Esophagus muscularis mucosa (tissue), 4 donors: ENCODE results near the gene GALNT2. TPM values are rescaled to one million over a fixed set of nuclear protein-coding genes. Genes with fewer than 3 reads are reported as not detected.

Experiments
- DNase-seq: peaks from one replicate; pipeline ENCODE4 v3.0.0-alpha.2; 2017; ENCODE audit errors: extremely low spot score
- H3K27ac ChIP-seq, 4 donors: fragments of 200-600 bp; sonication (generic); replicated peaks in 1 of 4; 1 replicate in 3 of 4; 2 replicates in 1 of 4; pipeline ENCODE4 v1.5.1; 2016 to 2019; ENCODE audit warnings: mild to moderate bottlenecking in 1 of 4
- H3K27me3 ChIP-seq, 4 donors: fragments of 200-600 bp; sonication (generic); one replicate each; pipeline versions ENCODE4 v1.5.1 to v1.6.0; 2016 to 2019
- H3K36me3 ChIP-seq, 4 donors: fragments of 200-600 bp; sonication (generic); one replicate each; pipeline ENCODE4 v1.5.1; 2016 to 2019
- H3K4me1 ChIP-seq, 4 donors: fragments of 200-600 bp; sonication (generic); one replicate each; pipeline ENCODE4 v1.5.1; 2016 to 2019
- H3K4me3 ChIP-seq, 4 donors: fragments of 200-600 bp; sonication (generic); 1 replicate in 2 of 4; 2 replicates in 2 of 4; pipeline ENCODE4 v1.5.1; 2016 to 2019; ENCODE audit warnings: mild to moderate bottlenecking in 4 of 4, moderate library complexity in 1 of 4
- H3K9me3 ChIP-seq, 4 donors: fragments of 200-600 bp; sonication (generic); 1 replicate in 3 of 4; 2 replicates in 1 of 4; pipeline ENCODE4 v1.5.1; 2016 to 2019
- EP300 ChIP-seq: sonication (generic); formaldehyde crosslinking; IDR thresholded peaks from one replicate; pipeline ENCODE4 v1.6.1; 2017; ENCODE audit warnings: antibody characterized with exemption
- POLR2A ChIP-seq: fragments of 450-650 bp; IDR thresholded peaks from one replicate; pipeline ENCODE4 v1.6.1; 2017; ENCODE audit warnings: antibody characterized with exemption, moderate library complexity, mild to moderate bottlenecking, low read depth
- POLR2AphosphoS5 ChIP-seq, 2 donors: sonication (generic); formaldehyde crosslinking; IDR thresholded peaks; one replicate each; pipeline ENCODE4 v1.6.1; 2017; ENCODE audit warnings: antibody characterized with exemption in 2 of 2
- WGBS: methylation state at CpG from one replicate; pipeline ENCODE4 v1.1.5; 2018; 5-methylcytosine and 5-hydroxymethylcytosine counted together
- intact Hi-C: fragments of 100-400 bp; cut with DNase I; formaldehyde crosslinking; loops from one replicate; pipeline ENCODE4 v1.15.1; 2023
- total RNA-seq, 4 donors: library from RNA; depleted of rRNA; stranded (reverse); fragments of >200 nt; gene quantifications; one replicate each; pipeline versions ENCODE4 v1.1.0 to v1.2.1, GENCODE V29; 2016
- TF ChIP-seq, protein P1 (sequence below), 3 experiments: fragments of 200-600 bp in 2 of 3; fragments of 450-650 bp in 1 of 3; sonication (generic) in 2 of 3; IDR thresholded peaks; one replicate each; pipeline ENCODE4 v1.5.1; 2017 to 2019; ENCODE audit warnings: antibody characterized with exemption in 3 of 3, mild to moderate bottlenecking in 2 of 3, moderate library complexity in 1 of 3

The GALNT2 gene
- total RNA-seq, 4 donors from 2014 or later = 89.6 to 145 (median 129) TPM

DNA sequence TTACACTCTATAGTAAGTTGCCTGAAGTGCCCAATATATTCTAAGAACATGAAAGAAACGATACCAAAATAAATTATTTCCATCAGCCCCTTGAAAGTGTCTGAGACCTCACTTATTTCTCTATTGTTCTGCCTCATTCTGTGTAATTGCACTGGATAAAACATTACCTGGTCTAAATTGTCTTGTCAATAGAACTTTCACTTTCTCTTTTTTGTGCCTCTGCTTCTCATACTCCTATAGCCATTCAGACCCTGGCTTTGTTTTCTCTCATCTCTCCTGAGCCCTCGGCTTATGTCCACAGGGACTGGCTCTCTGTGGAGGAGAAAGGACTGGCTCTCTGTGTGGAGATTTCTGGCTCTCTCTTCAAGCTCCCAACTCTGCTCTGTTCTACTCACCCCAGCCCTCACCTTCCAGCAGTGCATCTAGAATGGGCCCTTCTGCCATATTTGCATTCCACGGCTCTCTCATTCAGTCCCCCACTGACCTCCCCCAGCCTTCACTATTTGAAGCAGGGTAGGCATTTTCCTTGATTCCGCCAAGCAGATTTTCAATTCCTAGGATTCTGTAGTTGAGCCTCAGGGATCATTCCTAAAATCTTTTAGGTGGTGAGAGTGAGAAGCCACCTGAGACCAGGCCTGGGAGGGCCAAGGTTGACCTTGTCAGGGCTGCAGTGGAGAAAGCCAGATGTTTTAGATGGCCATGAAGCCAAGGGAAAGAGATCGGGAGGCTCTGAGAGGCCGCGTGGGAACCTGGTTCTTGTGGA is 15.9 kb upstream of the GALNT2 start:
- Histone ChIP-seq H3K4me1 (no peaks in the 10 kb centered on the region), H3K4me3 (no peak overlapping the region), H3K27me3 (no peaks in the 10 kb centered on the region), H3K36me3 (no peaks in the 10 kb centered on the region), H3K9me3 (no peaks in the 10 kb centered on the region), H3K27ac (no peak overlapping the region)
- intact Hi-C loops = no loop called here
- TF ChIP-seq EP300 = no peak
- WGBS = 80% methylated on average over 7 of the region's 7 CpGs
- DNase-seq = peak; percentile 77

DNA sequence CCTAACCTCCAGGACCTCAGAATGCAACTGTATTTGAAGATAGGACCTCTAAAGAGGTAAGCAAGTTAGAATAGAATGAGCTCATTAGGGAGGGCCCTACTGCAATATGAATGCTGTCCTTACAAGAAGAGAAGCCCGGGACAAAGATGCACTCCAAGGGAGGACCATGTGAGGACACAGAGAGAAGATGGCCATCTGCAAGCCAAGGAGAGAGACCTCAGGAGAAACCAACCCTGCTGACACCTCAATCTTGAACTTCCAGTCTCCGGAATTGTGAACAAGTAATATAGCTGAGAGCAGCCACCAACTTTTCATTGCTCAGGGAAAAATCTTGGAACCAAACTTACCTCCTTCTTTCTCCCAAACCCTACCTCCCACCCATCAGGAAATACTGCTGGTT is 15.0 kb upstream of the GALNT2 start:
- 96% methylated on average over 2 of the region's 2 CpGs for WGBS
- TF ChIP-seq, protein P1, sequence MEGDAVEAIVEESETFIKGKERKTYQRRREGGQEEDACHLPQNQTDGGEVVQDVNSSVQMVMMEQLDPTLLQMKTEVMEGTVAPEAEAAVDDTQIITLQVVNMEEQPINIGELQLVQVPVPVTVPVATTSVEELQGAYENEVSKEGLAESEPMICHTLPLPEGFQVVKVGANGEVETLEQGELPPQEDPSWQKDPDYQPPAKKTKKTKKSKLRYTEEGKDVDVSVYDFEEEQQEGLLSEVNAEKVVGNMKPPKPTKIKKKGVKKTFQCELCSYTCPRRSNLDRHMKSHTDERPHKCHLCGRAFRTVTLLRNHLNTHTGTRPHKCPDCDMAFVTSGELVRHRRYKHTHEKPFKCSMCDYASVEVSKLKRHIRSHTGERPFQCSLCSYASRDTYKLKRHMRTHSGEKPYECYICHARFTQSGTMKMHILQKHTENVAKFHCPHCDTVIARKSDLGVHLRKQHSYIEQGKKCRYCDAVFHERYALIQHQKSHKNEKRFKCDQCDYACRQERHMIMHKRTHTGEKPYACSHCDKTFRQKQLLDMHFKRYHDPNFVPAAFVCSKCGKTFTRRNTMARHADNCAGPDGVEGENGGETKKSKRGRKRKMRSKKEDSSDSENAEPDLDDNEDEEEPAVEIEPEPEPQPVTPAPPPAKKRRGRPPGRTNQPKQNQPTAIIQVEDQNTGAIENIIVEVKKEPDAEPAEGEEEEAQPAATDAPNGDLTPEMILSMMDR (IDR thresholded peaks at IDR 0.05) = no peak
- TF ChIP-seq EP300 (no peak), POLR2A (no peak), POLR2AphosphoS5 (IDR thresholded peaks at IDR 0.05) (no peak)
- intact Hi-C loops = no loop called here
- peak; percentile 68 for DNase-seq
- no peak overlapping the region for H3K27ac ChIP-seq
- H3K4me3 ChIP-seq = no peak overlapping the region
- no peaks in the 10 kb centered on the region for H3K9me3 ChIP-seq
- no peaks in the 10 kb centered on the region for H3K27me3 ChIP-seq
- H3K36me3 ChIP-seq = no peaks in the 10 kb centered on the region
- H3K4me1 ChIP-seq = no peaks in the 10 kb centered on the region

DNA sequence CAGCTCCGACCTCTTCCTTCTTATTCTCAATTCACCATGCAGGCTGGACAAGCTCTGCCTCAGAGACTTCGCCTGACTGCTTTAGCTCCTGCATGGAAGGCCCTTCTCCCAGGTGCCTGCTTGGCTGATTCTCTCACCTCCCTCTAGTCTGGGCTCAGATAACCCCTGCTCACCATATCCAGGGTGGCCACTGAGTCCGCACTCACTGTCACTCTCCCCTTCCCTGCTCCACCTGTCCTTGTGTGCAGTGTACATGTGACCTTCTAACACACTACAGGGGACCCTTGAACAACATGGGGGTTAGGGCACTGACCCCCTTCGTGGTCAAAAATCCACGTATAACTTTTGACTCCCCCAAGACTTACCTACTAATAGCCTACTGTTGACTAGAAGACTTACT is 14.4 kb upstream of the GALNT2 start:
- no peak overlapping the region for H3K4me3 ChIP-seq
- intact Hi-C loops = no loop called here
- H3K4me1 ChIP-seq = no peaks in the 10 kb centered on the region
- H3K36me3 ChIP-seq = no peaks in the 10 kb centered on the region
- no peak for TF ChIP-seq POLR2A
- no peak for TF ChIP-seq EP300
- TF ChIP-seq, protein P1 (IDR thresholded peaks at IDR 0.05) = no peak
- no peak for TF ChIP-seq POLR2AphosphoS5 (IDR thresholded peaks at IDR 0.05)
- H3K27ac ChIP-seq = no peak overlapping the region
- H3K27me3 ChIP-seq = no peaks in the 10 kb centered on the region
- peak; percentile 81 for DNase-seq
- WGBS = 84% methylated on average over 5 of the region's 5 CpGs
- H3K9me3 ChIP-seq = no peaks in the 10 kb centered on the region

DNA sequence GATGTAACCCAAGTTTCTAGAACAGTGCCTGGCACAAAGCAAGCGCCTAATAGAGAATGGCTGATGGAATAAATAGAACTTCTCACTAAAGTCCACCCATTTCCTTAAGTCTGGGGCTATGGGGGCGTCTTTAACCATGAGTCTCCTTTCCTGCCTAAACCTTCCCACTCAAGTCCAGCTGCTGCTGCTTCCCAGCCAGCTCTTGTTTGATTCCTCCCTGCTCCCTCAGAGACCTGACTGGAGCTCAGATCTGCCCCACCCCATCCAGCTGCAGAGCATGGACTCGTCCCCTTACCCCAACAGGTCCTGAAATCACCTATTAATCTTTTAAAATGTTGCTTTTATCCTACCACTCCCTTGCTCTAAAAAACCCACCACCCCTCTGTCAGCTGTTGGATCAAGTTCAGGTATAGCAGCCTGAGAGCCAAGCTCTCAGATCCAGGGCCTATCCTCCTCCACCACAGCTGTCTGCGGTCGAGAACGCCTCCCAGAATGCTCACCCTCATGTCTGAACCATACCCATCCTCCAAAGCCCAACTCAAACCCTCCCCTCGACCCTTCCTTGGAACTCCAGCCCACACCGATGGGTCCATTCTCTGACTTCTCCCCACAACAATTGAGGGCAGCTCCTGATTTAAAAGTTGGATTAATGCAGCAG is 12.8 kb upstream of the GALNT2 start:
- no peaks in the 10 kb centered on the region for H3K27me3 ChIP-seq
- 72% methylated on average over 8 of the region's 8 CpGs for WGBS
- H3K4me1 ChIP-seq = no peaks in the 10 kb centered on the region
- H3K4me3 ChIP-seq = no peak overlapping the region
- intact Hi-C loops = no loop called here
- no peak for TF ChIP-seq POLR2AphosphoS5 (IDR thresholded peaks at IDR 0.05)
- no peak for TF ChIP-seq EP300
- TF ChIP-seq, protein P1 (IDR thresholded peaks at IDR 0.05) = no peak
- TF ChIP-seq POLR2A = no peak
- no peaks in the 10 kb centered on the region for H3K9me3 ChIP-seq
- H3K36me3 ChIP-seq = no peaks in the 10 kb centered on the region
- DNase-seq = peak; percentile 83
- H3K27ac ChIP-seq = no peak overlapping the region

DNA sequence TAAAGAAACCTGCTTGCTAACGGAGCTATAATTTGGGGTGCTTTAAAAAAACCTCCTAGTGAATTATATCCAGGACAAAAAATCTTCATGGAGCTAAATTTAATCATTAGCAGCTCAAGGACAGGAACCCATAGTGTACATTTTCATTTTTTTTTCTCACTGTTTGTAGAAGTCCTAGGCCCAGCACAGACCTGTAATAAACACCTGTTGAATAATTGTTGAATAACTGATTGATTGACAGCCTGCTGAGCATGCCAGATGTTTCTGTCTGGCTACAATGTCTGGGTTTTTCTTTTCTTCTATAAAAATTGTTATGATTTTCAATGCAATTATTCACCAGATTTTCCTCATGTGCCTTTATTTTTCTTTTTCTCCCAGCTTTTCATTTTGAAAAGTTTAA is 10.9 kb upstream of the GALNT2 start:
- Histone ChIP-seq H3K27ac (no peak overlapping the region), H3K9me3 (no peaks in the 10 kb centered on the region), H3K36me3 (no peaks in the 10 kb centered on the region), H3K4me1 (no peaks in the 10 kb centered on the region), H3K4me3 (no peak overlapping the region), H3K27me3 (no peaks in the 10 kb centered on the region)
- WGBS = 85% methylated on average over 1 of the region's 1 CpG
- no peak for TF ChIP-seq EP300
- TF ChIP-seq POLR2A = no peak
- TF ChIP-seq, protein P1 (IDR thresholded peaks at IDR 0.05) = no peak
- no peak for DNase-seq
- intact Hi-C loops = no loop called here
